Dedifferentiated amniotic fluid mesenchymal stem cell (primary cell): Measurements from ENCODE around the gene TCERG1L.
"Not testable (repeated sequence)": the region's sequence is repeated elsewhere in the genome, so short reads cannot be mapped to it uniquely, and the experiment has no call there.

Experiments used
- DNase-seq: peaks from one replicate; pipeline ENCODE4 v3.0.0-alpha.2; 2016; ENCODE audit errors: extremely low spot score

The TCERG1L gene

GRCh38 chr10:131165092-131165491 lies 146.4 kb downstream of the TCERG1L start:
- no peak for DNase-seq

- no peak for DNase-seq
These were observed 148.4 kb downstream of the TCERG1L start for GRCh38 chr10:131162866-131163843.

GRCh38 chr10:131162211-131162610 lies 149.3 kb downstream of the TCERG1L start:
- DNase-seq = no peak

- no peak for DNase-seq
These were observed 150.4 kb downstream of the TCERG1L start for GRCh38 chr10:131161087-131161486.

- no peak for DNase-seq
These were observed 151.2 kb downstream of the TCERG1L start for GRCh38 chr10:131160219-131160875.

- DNase-seq = no peak
These were observed 151.8 kb downstream of the TCERG1L start for GRCh38 chr10:131159771-131160170.

GRCh38 chr10:131158695-131159094 lies 152.8 kb downstream of the TCERG1L start:
- DNase-seq = no peak

- DNase-seq = no peak
These were observed 153.6 kb downstream of the TCERG1L start for GRCh38 chr10:131157899-131158298.

GRCh38 chr10:131155876-131156230 lies 155.7 kb downstream of the TCERG1L start:
- no peak for DNase-seq

GRCh38 chr10:131155218-131155875 lies 156.2 kb downstream of the TCERG1L start:
- DNase-seq = no peak

GRCh38 chr10:131154306-131155025 lies 157.1 kb downstream of the TCERG1L start:
- no peak for DNase-seq

- DNase-seq = not testable (repeated sequence)
These were observed 159.1 kb downstream of the TCERG1L start for GRCh38 chr10:131152456-131152855.

- DNase-seq = no peak
These were observed 161.4 kb downstream of the TCERG1L start for GRCh38 chr10:131150126-131150525.

GRCh38 chr10:131149586-131149985 lies 161.9 kb downstream of the TCERG1L start:
- no peak for DNase-seq

GRCh38 chr10:131149111-131149510 lies 162.4 kb downstream of the TCERG1L start:
- DNase-seq = no peak

- no peak for DNase-seq
These were observed 163.3 kb downstream of the TCERG1L start for GRCh38 chr10:131148270-131148669.

- no peak for DNase-seq
These were observed 164.1 kb downstream of the TCERG1L start for GRCh38 chr10:131147301-131147975.

- DNase-seq = no peak
These were observed 164.7 kb downstream of the TCERG1L start for GRCh38 chr10:131146790-131147189.

- DNase-seq = no peak
These were observed 165.8 kb downstream of the TCERG1L start for GRCh38 chr10:131145756-131146155.

GRCh38 chr10:131144711-131145375 lies 166.7 kb downstream of the TCERG1L start:
- DNase-seq = no peak

GRCh38 chr10:131144196-131144595 lies 167.3 kb downstream of the TCERG1L start:
- no peak for DNase-seq
